OCI-LY3 (cell line): ENCODE results near the gene NUP210.

Experiments used
- H2AFZ ChIP-seq: fragments of 200-600, 300-600 bp; shearing (Covaris generic); 2 replicates; pipeline ENCODE4 v1.6.0; 2014; ENCODE audit warnings: antibody characterized with exemption, low read depth, low read length
- H3K27ac ChIP-seq: fragments of 200-600, 300-600 bp; sonication (generic); 2 replicates; pipeline ENCODE4 v1.5.1; 2014; ENCODE audit warnings: mild to moderate bottlenecking, low read length, moderate library complexity, mixed read lengths
- H3K27me3 ChIP-seq: fragments of 200-600, 300-600 bp; sonication (generic); 2 replicates; pipeline ENCODE4 v1.6.1; 2014; ENCODE audit warnings: low read depth, low read length, mixed read lengths
- H3K36me3 ChIP-seq: fragments of 200-600, 300-600 bp; sonication (generic); replicated peaks from 2 replicates; pipeline ENCODE3; 2014; ENCODE audit warnings: low read depth, low read length, mixed read lengths
- H3K4me1 ChIP-seq: fragments of 300-600, 200-600 bp; sonication (generic); 2 replicates; pipeline ENCODE4 v1.6.1; 2014; ENCODE audit warnings: low read length, mixed read lengths
- H3K4me2 ChIP-seq: fragments of 200-600, 300-600 bp; sonication (generic); 2 replicates; pipeline ENCODE4 v1.6.1; 2014; ENCODE audit warnings: low read length, mixed read lengths
- H3K4me3 ChIP-seq: fragments of 300-600, 200-600 bp; sonication (generic); 2 replicates; pipeline ENCODE4 v1.5.1; 2014; ENCODE audit warnings: antibody characterized with exemption, mild to moderate bottlenecking, low read length, moderate library complexity
- H3K79me2 ChIP-seq: fragments of 300-600, 200-600 bp; shearing (Covaris generic); 2 replicates; pipeline ENCODE4 v1.6.1; 2014; ENCODE audit warnings: mild to moderate bottlenecking, low read length, mixed read lengths
- H3K9ac ChIP-seq: fragments of 300-600, 200-600 bp; shearing (Covaris generic); 2 replicates; pipeline ENCODE4 v1.6.0; 2014; ENCODE audit warnings: mild to moderate bottlenecking, low read length, moderate library complexity
- H3K9me3 ChIP-seq: fragments of 200-600, 300-600 bp; shearing (Covaris generic); 2 replicates; pipeline ENCODE4 v1.6.1; 2014; ENCODE audit warnings: low read length, mixed read lengths; ENCODE audit not compliant: insufficient read depth
- H4K20me1 ChIP-seq: fragments of 200-600, 300-600 bp; sonication (generic); 2 replicates; pipeline ENCODE4 v1.6.1; 2016; ENCODE audit warnings: low read length, mixed read lengths; ENCODE audit not compliant: insufficient read depth
- CTCF ChIP-seq: fragments of 200-600, 300-600 bp; sonication (generic); IDR thresholded peaks from 2 replicates; pipeline ENCODE4 v1.5.1; 2014; ENCODE audit warnings: antibody characterized with exemption, low read length, low read depth
- EZH2phosphoT487 ChIP-seq: fragments of 200-600 bp; shearing (Covaris generic); IDR thresholded peaks from 2 replicates; pipeline ENCODE4 v1.6.1; 2018; ENCODE audit warnings: antibody characterized with exemption, mixed run types, low read depth

Gene NUP210

GRCh38 chr3:13420831-13421765, 976 bp upstream of the NUP210 start:
- Histone ChIP-seq H3K9ac (peak overlapping the region; percentile 94), H3K4me2 (peak overlapping the region; percentile 97), H3K27ac (peak overlapping the region; percentile 86), H3K36me3 (peaks cover 20% of the 10 kb centered on the region), H3K9me3 (no peaks in the 10 kb centered on the region), H2AFZ (peak overlapping the region; percentile 87), H4K20me1 (peaks cover 26% of the 10 kb centered on the region), H3K27me3 (no peaks in the 10 kb centered on the region), H3K4me1 (peaks cover 43% of the 10 kb centered on the region), H3K79me2 (peaks cover 47% of the 10 kb centered on the region), H3K4me3 (peak overlapping the region; percentile 89)
- TF ChIP-seq EZH2phosphoT487, result no peak
- TF ChIP-seq CTCF, result no peak

- Histone ChIP-seq H2AFZ (no peak overlapping the region), H3K4me2 (peak overlapping the region; percentile 99), H3K4me3 (peak overlapping the region; percentile 89), H3K9ac (peak overlapping the region; percentile 96), H4K20me1 (peaks cover 42% of the 10 kb centered on the region), H3K79me2 (peaks cover 62% of the 10 kb centered on the region), H3K27ac (peak overlapping the region; percentile 77), H3K4me1 (peaks cover 58% of the 10 kb centered on the region), H3K36me3 (peaks cover 23% of the 10 kb centered on the region), H3K27me3 (no peaks in the 10 kb centered on the region), H3K9me3 (no peaks in the 10 kb centered on the region)
- TF ChIP-seq CTCF (peak; percentile 12; the same call in 1 of the 2 replicates), EZH2phosphoT487 (no peak)
These were observed 547 bp downstream of the NUP210 start for GRCh38 chr3:13419505-13420044.

GRCh38 chr3:13417166-13417947, 2.8 kb downstream of the NUP210 start:
- H3K36me3 ChIP-seq, result peaks cover 27% of the 10 kb centered on the region
- H3K4me2 ChIP-seq, result peak overlapping the region; percentile 99

More at GRCh38 chr3:13417166-13417947, 2.8 kb downstream of the NUP210 start:
- H3K9me3 ChIP-seq, result no peaks in the 10 kb centered on the region
- TF ChIP-seq EZH2phosphoT487, result no peak
- no peak for TF ChIP-seq CTCF
- H4K20me1 ChIP-seq, result peaks cover 54% of the 10 kb centered on the region
- H3K4me3 ChIP-seq, result peak overlapping the region; percentile 89
- no peaks in the 10 kb centered on the region for H3K27me3 ChIP-seq
- H3K27ac ChIP-seq, result peak overlapping the region; percentile 95
- H3K4me1 ChIP-seq, result peaks cover 72% of the 10 kb centered on the region
- H2AFZ ChIP-seq, result no peak overlapping the region
- H3K79me2 ChIP-seq, result peaks cover 85% of the 10 kb centered on the region
- peak overlapping the region; percentile 96 for H3K9ac ChIP-seq
